Astrocyte of the spinal cord (primary cell): ENCODE data around the gene ACOX3.
"Not testable (repeated sequence)": the region's sequence is repeated elsewhere in the genome, so short reads cannot be mapped to it uniquely, and the experiment has no call there.

ENCODE experiments used
- DNase-seq: peaks from one replicate; pipeline ENCODE4 v3.0.0; 2011; ENCODE audit warnings: low read depth, low spot score
- H3K4me3 ChIP-seq: 2 replicates; pipeline ENCODE4 v1.5.1; 2011; ENCODE audit warnings: low read depth, mild to moderate bottlenecking, low read length, moderate library complexity
- CTCF ChIP-seq: IDR thresholded peaks from 2 replicates; pipeline ENCODE4 v1.5.1; 2012; ENCODE audit warnings: low read depth, mild to moderate bottlenecking, low read length, inconsistent platforms
- in situ Hi-C: cut with HindIII; loops from 2 replicates; pipeline ENCODE4 v1.10.0; 2017; ENCODE audit warnings: low sequenced_read_pairs

ACOX3 gene

GRCh38 chr4:8352368-8353157 lies 88.0 kb downstream of the ACOX3 start:
- TF ChIP-seq CTCF, result no peak

GRCh38 chr4:8351931-8352367 lies 88.6 kb downstream of the ACOX3 start:
- no peak for TF ChIP-seq CTCF
- no peak overlapping the region for H3K4me3 ChIP-seq
- DNase-seq, result peak; percentile 71
- in situ Hi-C loops, result no loop called here

More at GRCh38 chr4:8352368-8353157, 88.0 kb downstream of the ACOX3 start:
- in situ Hi-C loops, result no loop called here
- DNase-seq, result no peak
- H3K4me3 ChIP-seq, result no peak overlapping the region

- no peak for DNase-seq
- TF ChIP-seq CTCF, result no peak
- in situ Hi-C loops, result no loop called here
- H3K4me3 ChIP-seq, result no peak overlapping the region
These were observed 89.6 kb downstream of the ACOX3 start for GRCh38 chr4:8350841-8351461.

GRCh38 chr4:8350352-8350751 lies 90.2 kb downstream of the ACOX3 start:
- in situ Hi-C loops, result no loop called here
- H3K4me3 ChIP-seq, result no peak overlapping the region
- no peak for DNase-seq
- TF ChIP-seq CTCF, result no peak

- no peak overlapping the region for H3K4me3 ChIP-seq
- in situ Hi-C loops, result no loop called here
- no peak for DNase-seq
- TF ChIP-seq CTCF, result no peak
These were observed 90.8 kb downstream of the ACOX3 start for GRCh38 chr4:8349664-8350236.

GRCh38 chr4:8349236-8349635 lies 91.3 kb downstream of the ACOX3 start:
- DNase-seq, H3K4me3 ChIP-seq, in situ Hi-C loops: not testable (repeated sequence)

- in situ Hi-C loops, result no loop called here
- H3K4me3 ChIP-seq, result no peak overlapping the region
- TF ChIP-seq CTCF, result no peak
These were observed 92.5 kb downstream of the ACOX3 start for GRCh38 chr4:8348071-8348470.

More at GRCh38 chr4:8348071-8348470, 92.5 kb downstream of the ACOX3 start:
- no peak for DNase-seq
